A673 (cell line): ENCODE data around the gene NSFL1C. TPM values are rescaled to one million over a fixed set of nuclear protein-coding genes. Genes with fewer than 3 reads are reported as not detected.

ENCODE experiments used
- BruUV-seq: library from RNA; stranded (reverse); fragments of 400-500 nt; replicated peaks from 2 replicates; lab custom pipeline; 2021; lab: Mats Ljungman, UMichigan
- CTCF ChIA-PET: fragments of 300-600 bp; sonication (Branson Sonifier 250); formaldehyde crosslinking; loops from one replicate; lab custom pipeline; 2022; ENCODE audit warnings: antibody characterized with exemption; lab: Charles Lee
- POLR2A ChIA-PET: fragments of 300-600 bp; sonication (Branson Sonifier 250); formaldehyde crosslinking; loops from one replicate; lab custom pipeline; 2022; ENCODE audit warnings: antibody characterized with exemption; ENCODE audit not compliant: low non-redundant PET; lab: Charles Lee
- DNase-seq: peaks from one replicate; pipeline ENCODE4 v3.0.0-alpha.2; 2015; ENCODE audit warnings: low spot score
- H3K27ac ChIP-seq: fragments of 200-600 bp; sonication (generic); 2 replicates; pipeline ENCODE4 v1.5.1; 2016; ENCODE audit warnings: mixed run types, low read depth, mild to moderate bottlenecking, mixed read lengths, antibody characterized with exemption, low read length; ENCODE audit not compliant: poor library complexity, severe bottlenecking
- H3K27me3 ChIP-seq: fragments of 200-600 bp; sonication (generic); replicated peaks from 2 replicates; pipeline ENCODE4 v1.6.1; 2017; ENCODE audit warnings: mixed run types, low read depth, mild to moderate bottlenecking, mixed read lengths, antibody characterized with exemption, low read length; ENCODE audit not compliant: insufficient read depth, poor library complexity
- H3K36me3 ChIP-seq: fragments of 200-600 bp; sonication (generic); 2 replicates; pipeline ENCODE4 v1.6.1; 2016; ENCODE audit warnings: mixed run types, mild to moderate bottlenecking, mixed read lengths, antibody characterized with exemption, low read length; ENCODE audit not compliant: insufficient read depth, poor library complexity, severe bottlenecking
- H3K4me1 ChIP-seq: fragments of 200-600 bp; sonication (generic); 2 replicates; pipeline ENCODE4 v1.6.1; 2017; ENCODE audit warnings: mixed run types, mild to moderate bottlenecking, mixed read lengths, antibody characterized with exemption, low read length; ENCODE audit not compliant: insufficient read depth, poor library complexity, severe bottlenecking
- H3K4me3 ChIP-seq: fragments of 200-600 bp; sonication (generic); 2 replicates; pipeline ENCODE4 v1.5.1; 2016; ENCODE audit warnings: low read depth, mixed run types, mild to moderate bottlenecking, mixed read lengths, low read length; ENCODE audit not compliant: poor library complexity, severe bottlenecking
- H3K9me3 ChIP-seq: fragments of 200-600 bp; sonication (generic); 2 replicates; pipeline ENCODE4 v1.6.1; 2016; ENCODE audit warnings: mixed run types, low read depth, mild to moderate bottlenecking, mixed read lengths, antibody characterized with exemption, low read length; ENCODE audit not compliant: poor library complexity, severe bottlenecking
- EZH2 ChIP-seq: fragments of 200-600 bp; sonication (generic); IDR thresholded peaks from 2 replicates; pipeline ENCODE4 v1.6.1; 2017; ENCODE audit warnings: borderline replicate concordance, low read depth, mild to moderate bottlenecking, mixed read lengths, antibody characterized with exemption, low read length; ENCODE audit not compliant: poor library complexity, severe bottlenecking
- intact Hi-C: fragments of 100-400 bp; cut with micrococcal nuclease; formaldehyde crosslinking; loops from one replicate; pipeline ENCODE4 v1.10.0; 2022; ENCODE audit not compliant: unreplicated experiment
- total RNA-seq: library from RNA; stranded (reverse); gene quantifications from 2 replicates; pipeline ENCODE4 v1.2.3, GENCODE V29; 2021
- TF ChIP-seq, protein P1 (sequence below): fragments of 300-800, 200-600 bp; sonication (generic); conservative IDR thresholded peaks from 2 replicates; pipeline ENCODE4 v1.5.1; 2017; ENCODE audit warnings: low read depth, mild to moderate bottlenecking, antibody characterized with exemption, low read length, moderate library complexity, mixed read lengths

The NSFL1C gene
- total RNA-seq, 1 experiment from 2014 or later = 158 TPM

GRCh38 chr20:1443085-1443484, 23.6 kb downstream of the NSFL1C start:
- Histone ChIP-seq H3K27me3 (no peaks in the 10 kb centered on the region), H3K4me3 (no peak overlapping the region), H3K4me1 (no peaks in the 10 kb centered on the region), H3K9me3 (no peaks in the 10 kb centered on the region), H3K36me3 (peaks cover 51% of the 10 kb centered on the region), H3K27ac (no peak overlapping the region)
- intact Hi-C loops = no loop called here
- no peak for DNase-seq
- TF ChIP-seq, protein P1, sequence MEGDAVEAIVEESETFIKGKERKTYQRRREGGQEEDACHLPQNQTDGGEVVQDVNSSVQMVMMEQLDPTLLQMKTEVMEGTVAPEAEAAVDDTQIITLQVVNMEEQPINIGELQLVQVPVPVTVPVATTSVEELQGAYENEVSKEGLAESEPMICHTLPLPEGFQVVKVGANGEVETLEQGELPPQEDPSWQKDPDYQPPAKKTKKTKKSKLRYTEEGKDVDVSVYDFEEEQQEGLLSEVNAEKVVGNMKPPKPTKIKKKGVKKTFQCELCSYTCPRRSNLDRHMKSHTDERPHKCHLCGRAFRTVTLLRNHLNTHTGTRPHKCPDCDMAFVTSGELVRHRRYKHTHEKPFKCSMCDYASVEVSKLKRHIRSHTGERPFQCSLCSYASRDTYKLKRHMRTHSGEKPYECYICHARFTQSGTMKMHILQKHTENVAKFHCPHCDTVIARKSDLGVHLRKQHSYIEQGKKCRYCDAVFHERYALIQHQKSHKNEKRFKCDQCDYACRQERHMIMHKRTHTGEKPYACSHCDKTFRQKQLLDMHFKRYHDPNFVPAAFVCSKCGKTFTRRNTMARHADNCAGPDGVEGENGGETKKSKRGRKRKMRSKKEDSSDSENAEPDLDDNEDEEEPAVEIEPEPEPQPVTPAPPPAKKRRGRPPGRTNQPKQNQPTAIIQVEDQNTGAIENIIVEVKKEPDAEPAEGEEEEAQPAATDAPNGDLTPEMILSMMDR = no peak
- TF ChIP-seq EZH2 = no peak
- ChIA-PET CTCF (no interaction called here), POLR2A (no interaction called here)
- no TSS peak for BruUV-seq

GRCh38 chr20:1442304-1442703, 24.3 kb downstream of the NSFL1C start:
- no peaks in the 10 kb centered on the region for H3K9me3 ChIP-seq
- no TSS peak for BruUV-seq

DNA sequence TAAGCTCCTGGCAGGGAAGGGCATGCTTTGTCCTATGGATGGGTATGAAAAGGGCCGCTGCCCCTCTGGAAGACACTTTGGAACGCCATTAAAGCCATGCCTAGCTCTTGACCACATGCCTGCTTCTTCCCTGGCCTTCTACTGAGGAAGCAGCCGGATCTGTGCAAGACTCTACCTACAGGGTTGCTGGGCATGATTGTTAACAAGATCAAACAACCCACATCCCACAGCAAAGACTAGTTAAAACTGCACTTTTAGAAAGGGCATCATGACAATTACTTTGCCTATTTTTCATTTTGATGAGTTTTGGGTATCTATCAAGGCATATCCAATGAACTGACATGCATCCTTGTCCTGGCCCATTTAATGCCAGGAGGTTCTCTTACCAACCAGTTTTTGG, 25.5 kb downstream of the NSFL1C start:
- ChIA-PET CTCF (no interaction called here), POLR2A (no interaction called here)
- Histone ChIP-seq H3K4me1 (no peaks in the 10 kb centered on the region), H3K36me3 (peaks cover 32% of the 10 kb centered on the region), H3K4me3 (no peak overlapping the region), H3K27ac (no peak overlapping the region), H3K9me3 (no peaks in the 10 kb centered on the region), H3K27me3 (no peaks in the 10 kb centered on the region)
- no peak for DNase-seq
- BruUV-seq = no TSS peak
- intact Hi-C loops = no loop called here
- no peak for TF ChIP-seq EZH2
- TF ChIP-seq, protein P1 = no peak

More at GRCh38 chr20:1442304-1442703, 24.3 kb downstream of the NSFL1C start:
- ChIA-PET POLR2A (no interaction called here), CTCF (no interaction called here)
- no peak overlapping the region for H3K4me3 ChIP-seq
- H3K27me3 ChIP-seq = no peaks in the 10 kb centered on the region
- no peaks in the 10 kb centered on the region for H3K4me1 ChIP-seq
- DNase-seq = no peak
- H3K27ac ChIP-seq = no peak overlapping the region
- TF ChIP-seq, protein P1 = no peak
- TF ChIP-seq EZH2 = no peak
- intact Hi-C loops = no loop called here
- H3K36me3 ChIP-seq = peaks cover 43% of the 10 kb centered on the region
